MG63 (cell line): ENCODE measurements around the gene CLDND2. TPM values are rescaled to one million over a fixed set of nuclear protein-coding genes. Genes with fewer than 3 reads are reported as not detected.
A peak's percentile ranks its signal among the peaks of the same experiment; 100 is the strongest.

ENCODE experiments used
- DNase-seq: peaks from one replicate; pipeline ENCODE4 v3.0.0-alpha.2; 2020
- H3K27me3 ChIP-seq: fragments of 250-450 bp; sonication (Bioruptor Pico); 2 replicates; pipeline ENCODE4 v1.5.1; 2020; ENCODE audit warnings: mild to moderate bottlenecking, moderate library complexity
- H3K36me3 ChIP-seq: fragments of 250-450 bp; sonication (Bioruptor Pico); 2 replicates; pipeline ENCODE4 v1.5.1; 2020; ENCODE audit warnings: mild to moderate bottlenecking, moderate library complexity
- H3K4me3 ChIP-seq: fragments of 250-450 bp; sonication (Bioruptor Pico); 2 replicates; pipeline ENCODE4 v1.5.1; 2020; ENCODE audit warnings: mild to moderate bottlenecking, moderate library complexity
- H3K9me3 ChIP-seq: fragments of 250-450 bp; sonication (Bioruptor Pico); 2 replicates; pipeline ENCODE4 v1.5.1; 2020; ENCODE audit warnings: mild to moderate bottlenecking, moderate library complexity
- total RNA-seq: library from RNA; depleted of rRNA; stranded (reverse); fragments of >200 nt; shearing (Covaris generic); gene quantifications from 2 replicates; pipeline ENCODE4 v1.2.3, GENCODE V29; 2014; ENCODE audit warnings: low replicate concordance

CLDND2 gene
- total RNA-seq, 1 experiment from 2014 or later, result not detected

DNA sequence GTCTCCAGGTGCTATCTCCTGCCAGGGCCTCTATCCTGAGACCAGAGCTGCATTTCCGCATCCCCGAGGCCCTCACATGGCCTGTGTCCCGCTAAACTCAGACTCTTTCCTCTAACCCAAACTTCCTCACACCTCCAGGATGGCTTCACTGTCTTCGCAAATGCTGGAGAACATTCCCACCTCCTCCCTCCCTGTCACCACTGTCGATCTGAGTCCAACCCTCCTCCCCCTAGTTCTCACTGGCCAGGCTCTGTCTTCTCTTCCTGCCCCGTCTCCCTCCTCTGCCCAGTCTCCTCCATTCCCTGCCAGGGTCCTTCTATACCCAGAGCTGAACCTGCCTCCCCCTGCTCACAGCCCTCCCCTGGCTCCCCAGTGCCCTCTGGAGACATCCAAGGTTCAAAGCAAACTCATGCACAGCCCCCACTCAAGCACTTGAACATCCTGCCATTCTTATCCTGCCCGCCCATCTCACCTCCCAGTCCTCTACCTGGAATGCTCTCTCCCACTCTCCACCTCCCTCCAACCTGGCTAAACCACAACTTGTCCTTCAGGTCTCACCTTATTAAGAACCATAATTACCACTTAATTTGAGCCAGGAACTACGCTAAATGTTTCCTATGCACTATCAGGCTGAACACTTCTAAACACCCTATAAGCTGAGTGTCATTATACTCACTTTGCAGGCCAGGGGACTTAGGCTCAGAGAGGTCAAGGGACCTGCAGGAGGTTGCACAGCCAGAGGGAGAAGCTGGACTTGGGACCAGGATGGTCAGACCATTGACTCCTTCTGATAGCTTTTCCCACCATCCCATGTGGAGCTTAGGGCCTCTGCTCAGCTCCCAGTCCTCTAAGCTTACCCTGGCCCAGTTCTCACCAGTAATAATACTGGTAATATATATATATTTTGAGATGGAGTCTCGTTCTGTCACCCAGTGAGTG, 25.9 kb downstream of the CLDND2 start:
- DNase-seq, result no peak
- H3K36me3 ChIP-seq, result peaks cover 25% of the 10 kb centered on the region
- no peaks in the 10 kb centered on the region for H3K27me3 ChIP-seq
- H3K4me3 ChIP-seq, result no peak overlapping the region
- no peaks in the 10 kb centered on the region for H3K9me3 ChIP-seq

DNA sequence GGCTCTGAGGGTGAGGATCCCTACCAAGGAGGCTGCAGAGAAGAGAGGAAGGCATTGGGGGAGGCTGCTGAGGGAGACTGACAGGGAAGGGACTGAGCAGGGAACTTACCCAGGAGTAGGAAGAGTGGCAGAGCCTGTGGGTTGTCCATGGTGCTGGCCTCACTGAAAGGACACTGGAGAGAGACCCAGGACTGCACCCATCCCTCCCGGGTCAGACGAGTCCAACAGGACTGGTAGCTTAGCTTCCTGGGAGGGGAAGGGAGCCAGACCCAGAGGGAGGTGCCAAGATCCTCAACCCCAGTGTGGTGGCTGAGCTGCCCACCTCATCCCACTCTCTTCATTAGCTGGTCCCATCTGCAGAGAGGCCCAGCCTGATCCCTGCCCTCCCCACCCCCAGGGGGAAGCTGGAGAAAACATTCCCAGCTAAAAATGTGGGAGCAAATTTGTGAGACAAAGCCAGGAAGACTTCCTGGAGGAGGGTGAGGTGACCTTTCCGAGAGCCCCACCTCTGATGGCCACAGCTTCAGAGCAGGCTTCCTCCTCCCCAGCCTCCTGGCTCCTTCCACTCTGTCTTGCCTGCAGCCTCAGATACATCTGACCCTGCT, 26.7 kb downstream of the CLDND2 start, which contains the start of gene VSIG10L:
TSS of gene VSIG10L (minus strand) at position 164 of the 605 bp plus-strand sequence. CDS start at position 149, 15 bp downstream.
- Histone ChIP-seq H3K9me3 (no peaks in the 10 kb centered on the region), H3K4me3 (no peak within 1 kb of the TSS), H3K36me3 (peaks cover 17% of the 10 kb centered on the region), H3K27me3 (no peaks in the 10 kb centered on the region)
- no peak for DNase-seq

DNA sequence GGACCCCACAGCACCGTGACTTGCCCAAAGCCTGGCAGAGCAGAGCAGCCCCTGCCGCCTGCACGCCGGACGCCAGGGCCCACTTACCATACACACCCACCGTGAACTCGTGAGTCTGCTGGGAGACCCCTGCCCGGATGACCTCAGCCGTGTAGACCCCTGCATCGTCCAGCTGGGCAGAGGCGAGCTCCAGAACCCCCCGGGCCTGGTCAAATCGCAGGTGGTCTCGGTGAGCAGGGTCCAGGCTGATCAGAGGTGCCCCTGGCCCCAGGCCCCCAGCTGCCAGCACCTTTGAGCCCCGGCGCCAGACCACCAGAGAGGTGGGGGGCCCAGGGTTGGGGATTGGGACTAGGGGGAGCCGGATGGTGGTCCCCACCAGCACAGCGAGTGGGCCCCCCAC, 27.7 kb downstream of the CLDND2 start:
- Histone ChIP-seq H3K27me3 (no peaks in the 10 kb centered on the region), H3K36me3 (peaks cover 8% of the 10 kb centered on the region), H3K9me3 (no peaks in the 10 kb centered on the region), H3K4me3 (no peak overlapping the region)
- no peak for DNase-seq

DNA sequence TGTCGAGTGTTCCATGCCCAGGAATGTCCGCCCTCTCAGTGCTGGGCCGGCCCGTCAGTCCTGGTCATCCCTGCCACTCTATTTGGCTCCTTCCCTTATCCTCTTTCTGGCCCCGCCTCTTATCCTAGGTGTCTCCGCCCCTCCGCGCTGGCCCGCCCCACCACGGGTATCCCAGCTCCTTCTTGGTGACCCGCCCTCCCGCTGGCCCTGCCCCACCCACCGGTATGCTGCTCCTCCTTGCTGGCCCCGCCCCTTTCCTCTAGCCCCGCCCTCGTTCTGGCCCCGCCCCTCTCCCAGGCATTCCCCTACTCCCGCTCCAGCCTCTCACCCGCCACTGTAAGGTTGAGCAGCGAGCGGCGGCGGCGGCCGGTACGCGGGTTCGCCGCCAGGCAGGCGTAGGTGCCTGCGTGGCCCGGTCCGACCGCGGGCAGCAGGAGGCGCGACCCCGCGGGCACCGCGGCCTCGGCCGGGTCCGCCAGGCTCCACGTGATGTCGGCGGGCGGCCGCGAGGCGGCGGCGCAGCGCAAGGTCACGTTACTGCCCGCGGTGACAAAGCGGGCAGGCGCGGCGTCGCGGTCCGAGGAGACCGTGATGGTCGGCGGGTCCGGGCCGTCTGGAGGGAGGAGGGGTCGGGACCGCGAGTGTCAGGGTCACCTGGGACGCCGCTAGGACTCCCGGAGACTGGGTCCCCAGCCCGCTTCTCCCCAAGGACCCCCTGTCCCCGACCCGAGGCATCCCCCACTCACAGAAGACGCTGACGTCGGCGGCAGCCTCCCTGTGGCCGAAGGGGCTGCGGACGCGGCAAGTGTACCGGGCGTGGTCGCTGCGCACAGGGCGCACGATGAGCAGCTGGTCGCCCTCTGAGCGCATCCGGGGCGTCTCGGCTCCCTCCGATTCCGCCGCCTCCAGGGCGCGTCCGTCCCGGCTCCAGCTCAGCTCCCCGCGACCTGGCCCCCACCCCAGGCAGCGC, 28.8 kb downstream of the CLDND2 start:
- no peaks in the 10 kb centered on the region for H3K27me3 ChIP-seq
- H3K9me3 ChIP-seq, result no peaks in the 10 kb centered on the region
- H3K4me3 ChIP-seq, result peak overlapping the region; percentile 47
- H3K36me3 ChIP-seq, result peaks cover 3% of the 10 kb centered on the region; the same call in 1 of the 2 replicates
- DNase-seq, result peak; percentile 98

DNA sequence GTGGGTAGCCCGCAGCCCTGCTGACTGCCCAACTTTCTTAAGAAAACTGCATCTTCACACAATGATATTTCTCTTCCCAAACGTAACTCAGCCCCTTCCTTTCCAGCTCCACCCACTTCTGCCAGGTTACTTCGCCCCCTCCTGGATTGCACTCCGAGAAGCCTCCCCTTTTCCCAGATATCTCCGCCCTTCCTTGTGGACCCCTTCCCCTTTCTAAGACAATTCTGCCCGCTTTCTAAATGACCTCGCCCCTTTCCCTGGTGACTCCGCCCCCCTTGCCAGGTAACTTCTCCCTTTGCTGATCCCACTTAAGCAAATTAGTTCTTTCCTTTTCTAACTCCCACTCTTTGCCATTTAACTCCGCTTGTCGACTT, 29.5 kb downstream of the CLDND2 start:
- H3K9me3 ChIP-seq, result no peaks in the 10 kb centered on the region
- H3K27me3 ChIP-seq, result no peaks in the 10 kb centered on the region
- no peaks in the 10 kb centered on the region for H3K36me3 ChIP-seq
- no peak for DNase-seq
- peak overlapping the region; percentile 47 for H3K4me3 ChIP-seq

DNA sequence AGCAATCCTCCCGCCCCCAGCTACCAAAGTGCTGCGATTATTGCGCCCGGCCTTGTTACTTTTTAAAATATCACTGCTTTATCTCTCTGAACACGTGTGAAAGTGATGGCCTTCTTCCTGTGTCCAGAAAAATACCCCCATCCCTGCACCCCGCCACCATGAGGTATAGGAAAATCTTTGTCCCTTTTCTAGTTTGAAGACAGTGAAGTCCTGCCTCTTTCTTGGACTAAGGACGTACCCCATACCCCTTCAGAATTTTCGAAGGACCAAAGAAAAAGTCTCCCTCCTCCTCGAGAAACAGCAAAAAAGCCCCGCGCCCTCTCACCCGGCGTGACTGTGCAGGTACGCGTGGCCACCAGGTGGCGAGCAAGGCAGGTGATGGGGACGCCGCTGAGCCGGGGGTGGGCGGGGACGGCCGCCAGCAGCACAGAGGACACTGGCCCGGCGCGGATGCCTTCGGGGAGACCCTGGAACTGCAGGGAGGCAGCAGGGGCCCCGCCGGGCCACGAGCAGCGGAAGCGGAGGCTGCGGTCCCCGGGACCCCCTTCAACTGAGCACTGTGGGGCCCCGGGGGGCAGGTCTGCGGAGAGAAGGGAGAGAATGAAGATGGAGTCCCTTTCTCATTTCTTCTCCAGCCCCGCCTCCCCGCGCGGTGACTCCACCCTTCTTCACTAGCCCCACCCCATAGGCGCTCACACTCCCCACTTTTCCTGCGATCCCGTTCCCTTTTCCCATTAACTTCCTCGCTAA, 30.1 kb downstream of the CLDND2 start:
- peak; percentile 76 for DNase-seq
- Histone ChIP-seq H3K9me3 (no peaks in the 10 kb centered on the region), H3K36me3 (no peaks in the 10 kb centered on the region), H3K4me3 (peak overlapping the region; percentile 47), H3K27me3 (no peaks in the 10 kb centered on the region)

DNA sequence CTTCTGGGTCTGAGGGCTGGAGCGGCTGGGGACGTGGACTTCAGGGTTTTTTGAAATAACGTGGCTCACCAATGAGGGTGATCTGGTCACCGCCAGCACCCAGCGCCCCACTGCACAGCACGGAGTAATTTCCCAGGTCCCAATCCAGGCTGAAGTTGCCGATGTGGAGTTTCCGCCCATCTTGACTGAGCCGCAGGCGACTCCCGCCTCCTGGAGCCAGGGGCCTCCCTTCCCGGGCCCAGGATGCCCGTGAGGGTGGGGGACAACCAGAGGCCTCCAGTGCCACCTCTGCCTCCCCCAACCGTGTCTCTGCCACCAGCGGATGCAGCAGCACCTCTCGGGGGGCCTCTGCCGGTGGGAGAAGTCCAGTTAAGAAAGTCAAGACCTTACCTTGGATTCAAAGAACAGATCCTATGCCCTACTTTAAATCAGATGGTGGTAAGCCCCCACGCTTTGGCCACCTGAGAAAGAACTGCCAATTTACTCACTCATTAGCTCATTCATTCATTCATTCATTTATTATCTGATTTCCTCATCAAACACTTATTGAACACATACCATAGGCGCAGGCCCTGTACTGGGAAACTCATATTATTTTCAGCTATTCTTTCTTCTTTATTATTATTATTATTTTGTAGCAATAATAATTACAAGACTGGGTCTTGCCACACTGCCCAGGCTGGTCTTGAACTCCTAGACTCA, 30.8 kb downstream of the CLDND2 start:
- no peak for DNase-seq
- Histone ChIP-seq H3K27me3 (no peaks in the 10 kb centered on the region), H3K9me3 (no peaks in the 10 kb centered on the region), H3K36me3 (no peaks in the 10 kb centered on the region), H3K4me3 (no peak overlapping the region; the same call in 1 of the 2 replicates)

DNA sequence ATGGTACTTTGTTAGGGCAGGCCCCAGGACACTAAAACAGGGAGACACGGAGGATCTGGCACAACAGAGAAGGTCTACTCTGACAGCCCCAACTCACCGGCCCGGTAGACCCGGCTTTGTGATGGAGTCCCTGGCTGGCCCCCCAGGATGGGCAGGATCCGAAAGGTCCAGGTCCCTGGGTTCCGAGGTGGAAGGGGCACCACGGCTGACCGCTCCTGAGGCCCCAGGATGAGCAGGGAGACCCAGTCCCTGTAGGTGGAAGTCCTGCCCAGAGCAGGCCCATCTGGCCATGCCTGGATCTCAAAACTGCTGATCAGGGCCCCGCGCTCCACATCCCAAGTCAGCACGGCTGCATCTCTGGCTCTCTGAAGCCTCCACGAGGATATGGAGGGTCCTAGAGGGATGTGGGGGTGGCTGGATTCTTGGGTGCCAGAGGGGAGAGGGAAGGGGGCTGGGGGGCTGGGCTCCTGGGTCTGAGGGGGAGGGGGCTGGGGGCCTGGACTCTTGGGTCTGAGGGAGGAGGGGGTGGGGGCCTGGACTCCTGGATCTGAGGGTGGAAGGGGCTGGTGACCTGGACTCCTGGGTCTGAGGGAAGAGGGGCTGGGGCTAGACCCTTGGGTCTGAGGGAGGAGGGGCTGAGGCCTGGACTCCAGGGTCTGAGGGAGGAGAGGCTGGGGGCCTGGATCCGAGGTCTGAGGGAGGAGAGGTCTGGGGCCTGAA, 31.5 kb downstream of the CLDND2 start:
- DNase-seq, result no peak
- no peaks in the 10 kb centered on the region for H3K27me3 ChIP-seq
- no peaks in the 10 kb centered on the region for H3K36me3 ChIP-seq
- H3K9me3 ChIP-seq, result no peaks in the 10 kb centered on the region
- no peak overlapping the region for H3K4me3 ChIP-seq

DNA sequence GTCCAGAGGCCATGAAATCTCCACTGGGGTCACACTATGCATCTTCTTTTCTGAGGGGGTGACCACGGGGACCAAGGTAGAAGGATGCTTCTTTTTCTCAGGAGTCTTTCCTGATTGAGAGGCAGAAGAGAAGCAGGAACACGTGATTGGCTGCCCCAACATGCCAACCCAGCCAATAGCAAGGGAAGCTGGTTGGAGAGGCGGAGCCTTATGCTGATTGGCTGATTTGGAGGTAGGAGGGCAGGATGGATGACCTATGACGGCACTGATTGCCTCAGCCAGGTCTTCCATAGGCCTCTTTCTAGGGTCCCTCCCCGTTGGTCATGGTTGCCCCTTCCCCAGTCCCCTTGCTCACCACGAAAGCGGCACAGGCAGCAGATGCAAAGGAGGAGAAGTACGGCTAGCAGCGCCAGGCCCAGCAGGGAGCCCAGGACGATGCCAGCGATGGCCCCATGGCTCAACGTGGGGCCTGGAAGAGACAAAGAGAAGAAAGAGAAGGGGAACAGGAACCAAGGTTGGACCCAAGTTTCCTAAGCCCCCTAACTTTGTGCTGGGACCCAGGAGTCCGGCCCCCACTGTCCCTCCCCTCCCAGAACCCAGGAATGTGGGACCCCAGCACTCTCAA, 34.9 kb downstream of the CLDND2 start:
- no peaks in the 10 kb centered on the region for H3K27me3 ChIP-seq
- H3K36me3 ChIP-seq, result no peaks in the 10 kb centered on the region
- H3K4me3 ChIP-seq, result no peak overlapping the region
- DNase-seq, result no peak
- H3K9me3 ChIP-seq, result no peaks in the 10 kb centered on the region

DNA sequence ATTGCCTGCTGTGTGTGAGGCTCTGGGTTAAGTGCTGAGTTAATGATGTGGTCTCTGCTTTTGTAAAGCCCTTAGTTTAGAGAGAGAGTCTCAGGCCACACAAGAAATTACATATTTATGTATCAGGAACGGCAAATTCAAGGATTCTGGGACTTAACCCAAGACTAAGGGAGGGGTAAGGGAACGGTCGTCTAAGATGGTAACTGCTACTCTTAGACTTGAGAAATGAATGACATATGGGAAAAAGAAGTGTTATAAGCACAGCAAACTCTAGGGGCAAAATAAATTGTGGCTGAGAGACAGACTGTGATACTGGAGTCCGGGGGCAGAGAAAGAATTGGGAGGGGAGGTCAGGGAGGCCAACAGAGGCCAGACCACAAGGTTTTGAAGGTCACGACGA, 37.1 kb downstream of the CLDND2 start:
- no peaks in the 10 kb centered on the region for H3K36me3 ChIP-seq
- DNase-seq, result no peak
- peaks cover 10% of the 10 kb centered on the region for H3K27me3 ChIP-seq
- H3K4me3 ChIP-seq, result no peak overlapping the region
- H3K9me3 ChIP-seq, result no peaks in the 10 kb centered on the region

DNA sequence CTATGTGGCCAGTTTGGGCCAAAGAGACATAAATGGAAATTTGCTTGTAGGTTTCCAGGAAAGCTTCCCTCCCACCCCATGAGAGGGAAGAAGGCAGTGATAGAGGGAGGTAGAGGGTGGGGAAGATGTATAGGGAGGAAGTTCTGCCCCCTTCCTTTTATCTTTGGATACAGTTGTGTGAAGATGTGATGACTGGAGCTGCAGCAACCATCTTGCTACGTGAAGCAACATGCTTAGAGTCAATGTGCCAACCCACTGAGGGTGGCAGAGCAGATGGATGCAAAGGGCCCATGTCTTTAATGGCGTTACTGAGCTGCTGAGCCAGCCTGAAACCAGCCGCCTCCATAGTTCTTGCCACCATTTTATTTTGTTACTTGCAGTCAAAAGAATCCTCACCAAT, 37.6 kb downstream of the CLDND2 start:
- Histone ChIP-seq H3K27me3 (peaks cover 11% of the 10 kb centered on the region), H3K4me3 (no peak overlapping the region), H3K9me3 (no peaks in the 10 kb centered on the region), H3K36me3 (no peaks in the 10 kb centered on the region)
- no peak for DNase-seq

DNA sequence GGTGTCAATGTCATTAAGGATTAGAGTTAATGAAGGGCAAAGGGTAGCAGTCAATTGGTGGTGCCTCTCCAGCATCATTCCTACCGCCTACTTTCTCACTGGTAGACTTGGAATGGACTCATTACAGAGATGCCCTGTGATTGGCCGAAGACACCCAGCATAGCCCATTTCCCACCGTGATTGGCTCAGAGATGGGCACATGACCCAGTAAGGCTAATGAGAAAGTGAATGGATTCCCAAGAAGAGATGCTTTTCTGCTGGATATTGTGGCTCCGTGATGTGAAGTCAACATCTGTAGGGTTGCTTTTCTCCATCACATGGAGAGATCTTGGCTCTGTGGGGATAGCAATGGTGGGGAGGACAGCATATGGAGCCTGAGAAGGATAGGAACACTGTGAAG, 38.4 kb downstream of the CLDND2 start:
- no peak for DNase-seq
- Histone ChIP-seq H3K36me3 (no peaks in the 10 kb centered on the region), H3K9me3 (no peaks in the 10 kb centered on the region), H3K27me3 (peaks cover 15% of the 10 kb centered on the region), H3K4me3 (no peak overlapping the region)

DNA sequence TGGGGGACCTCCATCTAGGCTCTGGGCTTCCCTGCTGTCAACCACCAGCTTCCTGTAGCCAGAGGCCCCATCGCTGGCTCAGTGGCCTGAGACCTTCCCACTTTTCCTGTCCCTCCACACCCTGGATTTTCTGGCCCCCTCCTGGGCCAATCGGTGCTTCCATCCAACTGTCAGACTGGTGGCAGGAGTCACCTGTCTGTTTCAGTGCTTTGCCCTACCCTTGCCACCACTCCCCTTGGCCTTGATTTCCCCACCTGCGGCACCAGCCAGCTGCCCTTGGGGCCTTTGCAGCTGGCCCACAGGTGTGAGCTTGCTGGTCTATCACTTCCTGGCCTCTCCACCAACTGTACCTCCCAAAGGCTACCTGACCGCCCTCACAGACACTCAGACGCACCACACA, 39.4 kb downstream of the CLDND2 start:
- H3K4me3 ChIP-seq, result no peak overlapping the region
- no peak for DNase-seq
- H3K9me3 ChIP-seq, result no peaks in the 10 kb centered on the region
- peaks cover 22% of the 10 kb centered on the region for H3K27me3 ChIP-seq
- no peaks in the 10 kb centered on the region for H3K36me3 ChIP-seq

DNA sequence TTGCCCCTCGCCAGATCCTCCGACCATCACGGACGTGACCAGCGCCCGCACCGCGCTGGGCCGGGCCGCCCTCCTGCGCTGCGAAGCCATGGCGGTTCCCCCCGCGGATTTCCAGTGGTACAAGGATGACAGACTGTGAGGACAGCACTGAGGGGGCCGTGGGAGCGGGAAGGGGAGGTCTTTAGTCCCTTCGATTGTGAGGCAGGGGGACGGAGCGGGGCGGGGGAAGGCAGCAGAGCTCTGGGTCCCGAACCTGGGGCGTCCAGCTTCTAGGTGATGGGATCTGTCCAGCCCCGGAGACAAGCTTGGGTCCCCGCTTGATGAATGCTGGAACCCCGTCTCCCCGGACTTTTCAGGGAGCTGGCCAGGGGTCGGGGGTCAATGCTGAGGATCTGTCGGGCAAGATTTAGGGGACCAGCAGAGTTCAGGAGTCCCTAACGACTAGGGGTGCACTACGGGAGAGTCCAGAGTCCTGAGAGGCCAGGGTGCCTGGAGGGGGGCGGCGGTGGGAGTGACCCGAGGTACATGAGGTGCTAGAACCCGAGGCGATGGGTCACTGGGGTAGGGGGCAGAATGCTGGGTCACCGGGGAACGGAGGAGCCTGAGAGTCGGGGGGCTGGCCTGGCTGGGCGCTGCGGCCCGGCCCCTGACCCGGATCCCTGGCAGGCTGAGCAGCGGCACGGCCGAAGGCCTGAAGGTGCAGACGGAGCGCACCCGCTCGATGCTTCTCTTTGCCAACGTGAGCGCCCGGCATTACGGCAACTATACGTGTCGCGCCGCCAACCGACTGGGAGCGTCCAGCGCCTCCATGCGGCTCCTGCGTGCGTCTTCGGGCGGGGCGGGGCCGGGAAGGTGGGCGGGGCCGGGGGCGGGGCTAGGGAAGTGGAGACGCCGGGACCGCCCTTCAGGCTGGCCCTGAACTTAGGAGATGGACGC, 41.5 kb downstream of the CLDND2 start:
- H3K36me3 ChIP-seq, result no peaks in the 10 kb centered on the region
- no peak overlapping the region for H3K4me3 ChIP-seq
- peaks cover 38% of the 10 kb centered on the region for H3K27me3 ChIP-seq
- peak; percentile 34 for DNase-seq
- H3K9me3 ChIP-seq, result no peaks in the 10 kb centered on the region
